Gastrocnemius medialis (tissue), 4 donors: ENCODE results near the gene THADA.
"Not testable (repeated sequence)": the region's sequence is repeated elsewhere in the genome, so short reads cannot be mapped to it uniquely, and the experiment has no call there.

ENCODE experiments used
- POLR2A ChIP-seq, 2 donors: fragments of 450-650 bp; IDR thresholded peaks; one replicate each; pipeline ENCODE4 v1.6.1; 2017; ENCODE audit warnings: antibody characterized with exemption in 2 of 2, mild to moderate bottlenecking in 2 of 2, moderate library complexity in 2 of 2
- TF ChIP-seq, protein P1 (sequence below), 5 experiments: fragments of 450-650 bp in 3 of 5; fragments of 200-600 bp in 2 of 5; sonication (generic) in 2 of 5; IDR thresholded peaks in 4 of 5; conservative IDR thresholded peaks in 1 of 5; 1 replicate in 4 of 5; 2 replicates in 1 of 5; pipeline ENCODE4 v1.5.1; 2016 to 2019; ENCODE audit warnings: antibody characterized with exemption in 5 of 5, mild to moderate bottlenecking in 3 of 5, moderate library complexity in 3 of 5

DNA sequence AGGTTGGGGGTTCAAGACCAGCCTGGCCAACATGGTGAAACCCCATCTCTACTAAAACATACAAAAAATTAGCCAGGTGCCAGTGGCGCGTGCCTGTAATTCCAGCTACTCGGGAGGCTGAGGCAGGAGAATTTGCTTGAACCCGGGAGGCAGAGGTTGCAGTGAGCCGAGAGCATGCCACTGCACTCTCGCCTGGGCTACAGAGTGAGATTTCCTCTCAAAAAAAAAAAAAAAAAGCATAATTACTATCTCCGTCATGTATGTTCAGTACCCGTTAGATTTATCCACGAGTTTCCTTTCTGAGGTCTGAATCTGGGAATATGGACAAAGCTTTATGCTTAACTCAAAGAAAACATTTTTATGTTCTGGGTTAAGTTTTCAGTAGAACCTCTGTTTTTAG is 209.2 kb downstream of the THADA start:
- TF ChIP-seq, protein P1, sequence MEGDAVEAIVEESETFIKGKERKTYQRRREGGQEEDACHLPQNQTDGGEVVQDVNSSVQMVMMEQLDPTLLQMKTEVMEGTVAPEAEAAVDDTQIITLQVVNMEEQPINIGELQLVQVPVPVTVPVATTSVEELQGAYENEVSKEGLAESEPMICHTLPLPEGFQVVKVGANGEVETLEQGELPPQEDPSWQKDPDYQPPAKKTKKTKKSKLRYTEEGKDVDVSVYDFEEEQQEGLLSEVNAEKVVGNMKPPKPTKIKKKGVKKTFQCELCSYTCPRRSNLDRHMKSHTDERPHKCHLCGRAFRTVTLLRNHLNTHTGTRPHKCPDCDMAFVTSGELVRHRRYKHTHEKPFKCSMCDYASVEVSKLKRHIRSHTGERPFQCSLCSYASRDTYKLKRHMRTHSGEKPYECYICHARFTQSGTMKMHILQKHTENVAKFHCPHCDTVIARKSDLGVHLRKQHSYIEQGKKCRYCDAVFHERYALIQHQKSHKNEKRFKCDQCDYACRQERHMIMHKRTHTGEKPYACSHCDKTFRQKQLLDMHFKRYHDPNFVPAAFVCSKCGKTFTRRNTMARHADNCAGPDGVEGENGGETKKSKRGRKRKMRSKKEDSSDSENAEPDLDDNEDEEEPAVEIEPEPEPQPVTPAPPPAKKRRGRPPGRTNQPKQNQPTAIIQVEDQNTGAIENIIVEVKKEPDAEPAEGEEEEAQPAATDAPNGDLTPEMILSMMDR (IDR thresholded peaks at IDR 0.05 in 4 of 5, conservative IDR thresholded peaks at IDR 0.05 in 1 of 5): not testable (repeated sequence)
- TF ChIP-seq POLR2A (IDR thresholded peaks at IDR 0.05): not testable (repeated sequence)
